HG03108 (cell line): ENCODE measurements around the gene HTR7.
"Not testable (repeated sequence)": the region's sequence is repeated elsewhere in the genome, so short reads cannot be mapped to it uniquely, and the experiment has no call there.

Experiments
- ATAC-seq: cut with Tn5 transposase; IDR thresholded peaks from one replicate; pipeline ENCODE4 v1.9.1; 2021; ENCODE audit warnings: moderate library complexity; ENCODE audit not compliant: unreplicated experiment

Gene HTR7

GRCh38 chr10:90859321-90859751 is 1.5 kb upstream of the HTR7 start:
- no peak for ATAC-seq

- no peak for ATAC-seq
These were observed 676 bp upstream of the HTR7 start for GRCh38 chr10:90858461-90858968.

- no peak for ATAC-seq
These were observed 740 bp downstream of the HTR7 start for GRCh38 chr10:90856964-90857634.

- no peak for ATAC-seq
These were observed 1.6 kb downstream of the HTR7 start for GRCh38 chr10:90856261-90856660.

GRCh38 chr10:90855126-90855525 is 2.7 kb downstream of the HTR7 start:
- ATAC-seq, result no peak

GRCh38 chr10:90849956-90850749 is 7.7 kb downstream of the HTR7 start:
- ATAC-seq, result no peak

GRCh38 chr10:90847436-90847835 is 10.4 kb downstream of the HTR7 start:
- no peak for ATAC-seq

- ATAC-seq, result no peak
These were observed 11.1 kb downstream of the HTR7 start for GRCh38 chr10:90846746-90847145.

GRCh38 chr10:90845726-90846125 is 12.1 kb downstream of the HTR7 start:
- ATAC-seq, result no peak

- ATAC-seq, result no peak
These were observed 15.1 kb downstream of the HTR7 start for GRCh38 chr10:90842725-90843124.

GRCh38 chr10:90837486-90837885 is 20.4 kb downstream of the HTR7 start:
- no peak for ATAC-seq

GRCh38 chr10:90834326-90834725 is 23.5 kb downstream of the HTR7 start:
- ATAC-seq, result no peak

GRCh38 chr10:90832111-90832510 is 25.7 kb downstream of the HTR7 start:
- no peak for ATAC-seq

GRCh38 chr10:90822508-90822907 is 35.3 kb downstream of the HTR7 start:
- ATAC-seq, result no peak

GRCh38 chr10:90821864-90822263 is 36.0 kb downstream of the HTR7 start:
- not testable (repeated sequence) for ATAC-seq

- no peak for ATAC-seq
These were observed 37.9 kb downstream of the HTR7 start for GRCh38 chr10:90819911-90820310.

- no peak for ATAC-seq
These were observed 39.1 kb downstream of the HTR7 start for GRCh38 chr10:90818736-90819135.

- ATAC-seq, result no peak
These were observed 40.5 kb downstream of the HTR7 start for GRCh38 chr10:90817128-90817889.

- no peak for ATAC-seq
These were observed 41.4 kb downstream of the HTR7 start for GRCh38 chr10:90816466-90816865.

GRCh38 chr10:90813594-90814365 is 44.1 kb downstream of the HTR7 start:
- no peak for ATAC-seq

- not testable (repeated sequence) for ATAC-seq
These were observed 50.7 kb downstream of the HTR7 start for GRCh38 chr10:90807106-90807505.
